WTC11 (cell line): Measurements from ENCODE around the gene MT2A. TPM values are rescaled to one million over a fixed set of nuclear protein-coding genes. Genes with fewer than 3 reads are reported as not detected.

Experiments used
- ATAC-seq: fragments of 200-7000 bp; cut with Tn5 transposase; 2 replicates; pipeline ENCODE4 v1.10.0; 2021; ENCODE audit warnings: mild to moderate bottlenecking, moderate library complexity
- CTCF ChIA-PET: fragments of 300-600 bp; sonication (Branson Sonifier 250); formaldehyde crosslinking; loops from one replicate; lab custom pipeline; 2021; ENCODE audit warnings: antibody characterized with exemption; lab: Charles Lee
- POLR2A ChIA-PET: fragments of 350-600 bp; sonication (Branson Sonifier 250); formaldehyde crosslinking; loops from one replicate; lab custom pipeline; 2021; ENCODE audit warnings: antibody characterized with exemption; lab: Charles Lee
- DNase-seq: peaks from one replicate; pipeline ENCODE4 v3.0.0; 2021; ENCODE audit warnings: low spot score
- H3K27ac Mint-ChIP-seq: 2 replicates; pipeline ENCODE4 v1.8.0; 2021; ENCODE audit warnings: mixed read lengths
- H3K27me3 Mint-ChIP-seq: 2 replicates; pipeline ENCODE4 v1.8.0; 2021; ENCODE audit warnings: low read depth, mild to moderate bottlenecking, moderate library complexity, mixed read lengths
- H3K36me3 Mint-ChIP-seq: 2 replicates; pipeline ENCODE4 v1.8.0; 2021; ENCODE audit warnings: mixed read lengths
- H3K4me1 Mint-ChIP-seq: 2 replicates; pipeline ENCODE4 v1.8.0; 2022; ENCODE audit warnings: mixed read lengths
- H3K4me3 Mint-ChIP-seq: 2 replicates; pipeline ENCODE4 v1.8.0; 2021; ENCODE audit warnings: mild to moderate bottlenecking, moderate library complexity, mixed read lengths
- H3K9me3 Mint-ChIP-seq: 2 replicates; pipeline ENCODE4 v1.8.0; 2021; ENCODE audit warnings: mixed read lengths
- ATF6 ChIP-seq: sonication (generic); formaldehyde crosslinking; IDR thresholded peaks from 2 replicates; pipeline ENCODE4 v1.8.1; 2023; ENCODE audit warnings: mild to moderate bottlenecking, missing genetic modification reagents
- E2F1 ChIP-seq: sonication (generic); formaldehyde crosslinking; IDR thresholded peaks from 2 replicates; pipeline ENCODE4 v1.8.0; 2022; ENCODE audit warnings: mild to moderate bottlenecking, missing genetic modification reagents
- E2F4 ChIP-seq: sonication (generic); formaldehyde crosslinking; IDR thresholded peaks from 2 replicates; pipeline ENCODE4 v1.8.1; 2022; ENCODE audit warnings: low read depth, mild to moderate bottlenecking, moderate library complexity, missing genetic modification reagents, borderline replicate concordance
- ERG ChIP-seq: fragments of 250-450 bp; sonication (Bioruptor Pico); IDR thresholded peaks from 2 replicates; pipeline ENCODE4 v1.8.0; 2021; ENCODE audit warnings: mild to moderate bottlenecking
- ETV6 ChIP-seq: sonication (generic); formaldehyde crosslinking; IDR thresholded peaks from 2 replicates; pipeline ENCODE4 v1.8.1; 2022; ENCODE audit warnings: mild to moderate bottlenecking, missing genetic modification reagents
- FOXP1 ChIP-seq: sonication (generic); formaldehyde crosslinking; IDR thresholded peaks from 2 replicates; pipeline ENCODE4 v1.8.0; 2022; ENCODE audit warnings: missing genetic modification reagents, mild to moderate bottlenecking, moderate library complexity, borderline replicate concordance
- GRHL2 ChIP-seq: fragments of 250-450 bp; sonication (Bioruptor Pico); IDR thresholded peaks from 2 replicates; pipeline ENCODE4 v1.8.0; 2022; ENCODE audit warnings: mild to moderate bottlenecking, moderate library complexity; ENCODE audit not compliant: insufficient replicate concordance, severe bottlenecking
- GTF2I ChIP-seq: fragments of 250-450 bp; sonication (Bioruptor Pico); conservative IDR thresholded peaks from 2 replicates; pipeline ENCODE4 v1.4.0; 2021; ENCODE audit warnings: mild to moderate bottlenecking
- IRF1 ChIP-seq: sonication (generic); formaldehyde crosslinking; IDR thresholded peaks from 2 replicates; pipeline ENCODE4 v1.8.0; 2023; ENCODE audit warnings: missing genetic modification reagents
- NFATC4 ChIP-seq: fragments of 250-450 bp; sonication (Bioruptor Pico); IDR thresholded peaks from 2 replicates; pipeline ENCODE4 v1.9.0; 2021; ENCODE audit warnings: mild to moderate bottlenecking
- NR1H2 ChIP-seq: sonication (generic); formaldehyde crosslinking; IDR thresholded peaks from 2 replicates; pipeline ENCODE4 v1.9.0; 2021; ENCODE audit warnings: mild to moderate bottlenecking, moderate library complexity, missing genetic modification reagents
- TP53 ChIP-seq: sonication (generic); formaldehyde crosslinking; IDR thresholded peaks from 2 replicates; pipeline ENCODE4 v1.8.1; 2023; ENCODE audit warnings: mild to moderate bottlenecking, missing genetic modification reagents
- ZNF121 ChIP-seq: sonication (generic); formaldehyde crosslinking; IDR thresholded peaks from 2 replicates; pipeline ENCODE4 v1.8.0; 2023; ENCODE audit warnings: missing genetic modification reagents
- ZNF232 ChIP-seq: sonication (generic); formaldehyde crosslinking; IDR thresholded peaks from 2 replicates; pipeline ENCODE4 v1.8.0; 2022; ENCODE audit warnings: mild to moderate bottlenecking, missing genetic modification reagents
- ZNF425 ChIP-seq: fragments of 250-450 bp; sonication (Bioruptor Pico); conservative IDR thresholded peaks from 2 replicates; pipeline ENCODE4 v1.9.0; 2021; ENCODE audit warnings: mild to moderate bottlenecking
- ZNF671 ChIP-seq: fragments of 250-450 bp; sonication (Bioruptor Pico); IDR thresholded peaks from 2 replicates; pipeline ENCODE4 v1.8.0; 2021; ENCODE audit warnings: mild to moderate bottlenecking
- total RNA-seq: library from RNA; stranded (reverse); gene quantifications from 3 replicates; pipeline ENCODE4 v1.2.3, GENCODE V29; 2021

Gene MT2A
- total RNA-seq, 1 experiment from 2014 or later, result 139 TPM

- Mint-ChIP-seq H3K9me3 (no peaks in the 10 kb centered on the region), H3K36me3 (peaks cover 3% of the 10 kb centered on the region; the same call in 1 of the 2 replicates), H3K27ac (no peak overlapping the region), H3K4me1 (peaks cover 34% of the 10 kb centered on the region), H3K27me3 (peaks cover 100% of the 10 kb centered on the region), H3K4me3 (no peak overlapping the region)
- DNase-seq (no peak), ATAC-seq (no peak)
- TF ChIP-seq ZNF232 (no peak), E2F4 (CRISPR knock-in tag) (no peak)
- ChIA-PET CTCF (interaction anchor here (2.2 kb wide), 1 partner anchor 29 kb away, joined by 10 read pairs; no protein-coding TSS in a partner anchor), POLR2A (no interaction called here)
Observed at GRCh38 chr16:56629531-56629930, 21.1 kb downstream of the MT2A start.

- Mint-ChIP-seq H3K27ac (no peak overlapping the region), H3K36me3 (peaks cover 6% of the 10 kb centered on the region; the same call in 1 of the 2 replicates), H3K4me1 (peaks cover 35% of the 10 kb centered on the region)
- CTCF ChIA-PET, result interaction anchor here (2.2 kb wide), 1 partner anchor 29 kb away, joined by 10 read pairs; no protein-coding TSS in a partner anchor
- TF ChIP-seq ZNF425 (CRISPR knock-in tag) (no peak), NR1H2 (CRISPR knock-in tag) (no peak), ZNF121 (CRISPR knock-in tag) (no peak), ETV6 (CRISPR knock-in tag) (no peak), GRHL2 (CRISPR knock-in tag) (no peak), GTF2I (CRISPR knock-in tag) (no peak), TP53 (CRISPR knock-in tag) (no peak), FOXP1 (CRISPR knock-in tag) (no peak), E2F1 (CRISPR knock-in tag) (no peak), ATF6 (no peak), IRF1 (CRISPR knock-in tag) (no peak), NFATC4 (CRISPR knock-in tag) (no peak), ZNF671 (no peak), ERG (CRISPR knock-in tag) (no peak)
- TF ChIP-seq, all 79 proteins: peak for 0
- DNase-seq (no peak), ATAC-seq (no peak)
- Mint-ChIP-seq H3K9me3 (no peaks in the 10 kb centered on the region), H3K27me3 (peaks cover 100% of the 10 kb centered on the region), H3K4me3 (no peak overlapping the region)
- POLR2A ChIA-PET, result interaction anchor here (0.6 kb wide), 1 partner anchor 14 kb away, joined by 3 read pairs; no protein-coding TSS in a partner anchor
Observed at GRCh38 chr16:56630134-56630533, 21.8 kb downstream of the MT2A start.
